ENCODE measurements around the gene P2RX2. TPM values are rescaled to one million over a fixed set of nuclear protein-coding genes. Genes with fewer than 3 reads are reported as not detected.

The P2RX2 gene
- polyA plus RNA-seq, 4 donors: 1.9 to 17.7 TPM; not detected in 2

DNA sequence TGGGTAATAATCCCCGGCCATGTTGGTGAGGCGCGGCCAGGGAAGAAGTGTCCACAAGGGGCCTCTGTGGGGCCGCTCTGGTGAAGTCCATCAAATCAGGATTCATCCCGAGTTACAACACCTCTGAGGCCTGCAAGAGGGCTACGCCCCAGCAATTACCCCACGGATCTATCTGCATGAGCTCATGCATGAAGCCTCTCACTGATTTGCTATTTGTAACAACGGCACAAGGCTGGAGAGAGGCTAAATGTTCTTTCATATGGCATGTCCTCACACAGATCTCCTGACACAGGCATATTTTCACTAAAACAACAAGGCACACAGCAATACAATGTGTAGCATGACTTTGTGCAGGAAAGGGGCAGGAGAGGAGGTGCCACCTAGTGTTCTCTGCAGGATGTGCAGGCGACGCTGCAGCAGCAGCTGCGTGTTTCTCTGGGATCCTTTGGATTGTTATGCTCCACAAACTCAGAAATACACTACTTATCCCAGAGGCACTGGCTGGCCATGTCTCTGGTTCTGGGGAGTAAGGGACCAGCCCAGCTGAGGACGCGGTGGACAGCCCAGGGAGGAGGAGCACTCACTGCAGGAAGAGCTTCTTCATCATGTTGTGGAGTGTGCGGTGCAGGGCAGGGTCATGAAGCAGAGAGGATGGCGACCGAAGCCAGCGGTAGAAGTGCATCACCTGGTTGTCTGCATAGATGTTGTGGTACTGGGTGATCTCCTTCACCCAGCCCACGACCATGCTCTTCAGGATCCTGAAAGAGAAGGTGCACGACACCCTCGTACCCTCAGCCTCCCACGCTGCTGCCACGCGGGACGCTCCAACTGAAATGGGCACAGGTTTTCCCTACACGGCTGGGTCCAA is 20.2 kb downstream of the P2RX2 start:
- no peaks in the 10 kb centered on the region for H3K27me3 ChIP-seq (ENCODE audit: control insufficient read depth in 3 of 3, insufficient read depth in 3 of 3, low read length in 3 of 3)
- FAIRE-seq (no peak), DNase-seq (peak; percentile 28 to 93)
- H3K27ac ChIP-seq (ENCODE audit: low read depth in 1 of 3, low read length in 2 of 3): peak overlapping the region in 1 of 3 donors; percentile 78
- no peak overlapping the region for H3K4me3 ChIP-seq (ENCODE audit: low read depth in 1 of 3, low read length in 3 of 3)
- H3K9me3 ChIP-seq (ENCODE audit: control insufficient read depth in 2 of 2, insufficient read depth in 1 of 2, low read depth in 1 of 2, low read length in 1 of 2): no peaks in the 10 kb centered on the region
- WGBS, 3 donors: 75 to 81% (median 78%) methylated on average over 25 of the region's 25 CpGs
- peaks cover 14 to 89% (median 15%) of the 10 kb centered on the region in 3 donors for H3K36me3 ChIP-seq (ENCODE audit: control insufficient read depth in 3 of 3, insufficient read depth in 2 of 3, low read depth in 1 of 3, low read length in 3 of 3)
- peaks cover 0 to 51% (median 0%) of the 10 kb centered on the region in 3 donors for H3K4me1 ChIP-seq (ENCODE audit: control insufficient read depth in 3 of 3, insufficient read depth in 2 of 3, low read depth in 1 of 3, low read length in 2 of 3)

DNA sequence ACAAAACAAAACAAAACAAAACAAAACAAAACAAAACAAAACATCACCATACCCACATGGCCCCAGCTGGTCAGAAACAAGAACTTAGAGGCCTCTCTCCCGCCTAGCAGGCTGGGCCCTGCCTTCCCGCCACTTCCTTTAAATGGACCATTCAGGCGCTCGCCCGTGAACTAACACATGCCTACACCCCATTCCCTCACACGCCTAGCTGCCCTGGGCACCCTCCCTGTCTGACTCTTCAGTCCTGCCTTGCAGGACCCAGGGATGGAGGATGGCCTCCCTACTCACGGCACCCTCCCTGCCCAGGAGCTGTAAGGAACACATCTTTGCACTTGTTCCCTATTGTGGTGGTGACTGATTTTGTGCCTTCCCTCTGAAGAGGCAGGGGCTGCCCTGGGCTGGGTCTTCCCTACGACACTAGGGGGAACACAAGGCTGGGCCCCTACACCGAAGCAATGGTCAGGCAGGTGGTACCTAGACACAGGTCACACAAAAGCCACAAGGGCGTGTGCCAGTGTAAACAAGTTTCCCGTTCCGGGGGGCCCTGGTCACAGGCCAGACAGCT is 21.5 kb downstream of the P2RX2 start:
- no peak for DNase-seq
- H3K27ac ChIP-seq (ENCODE audit: low read depth in 1 of 3, low read length in 2 of 3): peak overlapping the region in 1 of 3 donors; percentile 78
- H3K4me3 ChIP-seq (ENCODE audit: low read depth in 1 of 3, low read length in 3 of 3): no peak overlapping the region
- FAIRE-seq: no peak
- peaks cover 0 to 51% (median 0%) of the 10 kb centered on the region in 3 donors for H3K4me1 ChIP-seq (ENCODE audit: control insufficient read depth in 3 of 3, insufficient read depth in 2 of 3, low read depth in 1 of 3, low read length in 2 of 3)
- WGBS, 3 donors: 79 to 87% (median 85%) methylated on average over 12 of the region's 12 CpGs
- H3K9me3 ChIP-seq (ENCODE audit: control insufficient read depth in 2 of 2, insufficient read depth in 1 of 2, low read depth in 1 of 2, low read length in 1 of 2): no peaks in the 10 kb centered on the region
- H3K36me3 ChIP-seq (ENCODE audit: control insufficient read depth in 3 of 3, insufficient read depth in 2 of 3, low read depth in 1 of 3, low read length in 3 of 3): peaks cover 12 to 82% (median 15%) of the 10 kb centered on the region in 3 donors
- H3K27me3 ChIP-seq (ENCODE audit: control insufficient read depth in 3 of 3, insufficient read depth in 3 of 3, low read length in 3 of 3): no peaks in the 10 kb centered on the region

- H3K27me3 ChIP-seq (ENCODE audit: control insufficient read depth in 3 of 3, insufficient read depth in 3 of 3, low read length in 3 of 3): no peaks in the 10 kb centered on the region
- DNase-seq (no peak), FAIRE-seq (no peak)
- H3K36me3 ChIP-seq (ENCODE audit: control insufficient read depth in 3 of 3, insufficient read depth in 2 of 3, low read depth in 1 of 3, low read length in 3 of 3): peaks cover 8 to 79% (median 10%) of the 10 kb centered on the region in 3 donors
- no peaks in the 10 kb centered on the region for H3K9me3 ChIP-seq (ENCODE audit: control insufficient read depth in 2 of 2, insufficient read depth in 1 of 2, low read depth in 1 of 2, low read length in 1 of 2)
- H3K4me1 ChIP-seq (ENCODE audit: control insufficient read depth in 3 of 3, insufficient read depth in 2 of 3, low read depth in 1 of 3, low read length in 2 of 3): peaks cover 0 to 51% (median 0%) of the 10 kb centered on the region in 3 donors
- WGBS, 3 donors: 80 to 94% (median 84%) methylated on average over 10 of the region's 10 CpGs
- H3K27ac ChIP-seq (ENCODE audit: low read depth in 1 of 3, low read length in 2 of 3): no peak overlapping the region
- no peak overlapping the region for H3K4me3 ChIP-seq (ENCODE audit: low read depth in 1 of 3, low read length in 3 of 3)
These were observed 22.4 kb downstream of the P2RX2 start for GRCh38 chr12:132640936-132641335.

- 85 to 91% (median 91%) methylated on average over 28 of the region's 28 CpGs for WGBS, 3 donors
- H3K27me3 ChIP-seq (ENCODE audit: control insufficient read depth in 3 of 3, insufficient read depth in 3 of 3, low read length in 3 of 3): no peaks in the 10 kb centered on the region
- H3K9me3 ChIP-seq (ENCODE audit: control insufficient read depth in 2 of 2, insufficient read depth in 1 of 2, low read depth in 1 of 2, low read length in 1 of 2): no peaks in the 10 kb centered on the region
- FAIRE-seq: no peak
- no peak overlapping the region for H3K4me3 ChIP-seq (ENCODE audit: low read depth in 1 of 3, low read length in 3 of 3)
- H3K36me3 ChIP-seq (ENCODE audit: control insufficient read depth in 3 of 3, insufficient read depth in 2 of 3, low read depth in 1 of 3, low read length in 3 of 3): peaks cover 8 to 76% (median 11%) of the 10 kb centered on the region in 3 donors
- DNase-seq: peak in 1 of 2 donors; percentile 74
- H3K4me1 ChIP-seq (ENCODE audit: control insufficient read depth in 3 of 3, insufficient read depth in 2 of 3, low read depth in 1 of 3, low read length in 2 of 3): peaks cover 0 to 51% (median 0%) of the 10 kb centered on the region in 3 donors
- peak overlapping the region in 1 of 3 donors; percentile 28 for H3K27ac ChIP-seq (ENCODE audit: low read depth in 1 of 3, low read length in 2 of 3)
These were observed 23.5 kb downstream of the P2RX2 start for GRCh38 chr12:132641811-132642650.

GRCh38 chr12:132642846-132643835 is 24.6 kb downstream of the P2RX2 start:
- H3K9me3 ChIP-seq (ENCODE audit: control insufficient read depth in 2 of 2, insufficient read depth in 1 of 2, low read depth in 1 of 2, low read length in 1 of 2): no peaks in the 10 kb centered on the region
- no peaks in the 10 kb centered on the region for H3K27me3 ChIP-seq (ENCODE audit: control insufficient read depth in 3 of 3, insufficient read depth in 3 of 3, low read length in 3 of 3)
- H3K36me3 ChIP-seq (ENCODE audit: control insufficient read depth in 3 of 3, insufficient read depth in 2 of 3, low read depth in 1 of 3, low read length in 3 of 3): peaks cover 4 to 74% (median 6%) of the 10 kb centered on the region in 3 donors
- FAIRE-seq (no peak), DNase-seq (no peak)
- H3K4me3 ChIP-seq (ENCODE audit: low read depth in 1 of 3, low read length in 3 of 3): no peak overlapping the region
- H3K4me1 ChIP-seq (ENCODE audit: control insufficient read depth in 3 of 3, insufficient read depth in 2 of 3, low read depth in 1 of 3, low read length in 2 of 3): peaks cover 0 to 44% (median 0%) of the 10 kb centered on the region in 3 donors
- 95 to 97% (median 97%) methylated on average over 30 of the region's 30 CpGs for WGBS, 3 donors
- H3K27ac ChIP-seq (ENCODE audit: low read depth in 1 of 3, low read length in 2 of 3): no peak overlapping the region

- Histone ChIP-seq H3K27me3 (ENCODE audit: control insufficient read depth in 3 of 3, insufficient read depth in 3 of 3, low read length in 3 of 3) (no peaks in the 10 kb centered on the region), H3K27ac (ENCODE audit: low read depth in 1 of 3, low read length in 2 of 3) (no peak overlapping the region), H3K4me1 (ENCODE audit: control insufficient read depth in 3 of 3, insufficient read depth in 2 of 3, low read depth in 1 of 3, low read length in 2 of 3) (peaks cover 0 to 9% (median 0%) of the 10 kb centered on the region in 3 donors), H3K9me3 (ENCODE audit: control insufficient read depth in 2 of 2, insufficient read depth in 1 of 2, low read depth in 1 of 2, low read length in 1 of 2) (no peaks in the 10 kb centered on the region), H3K36me3 (ENCODE audit: control insufficient read depth in 3 of 3, insufficient read depth in 2 of 3, low read depth in 1 of 3, low read length in 3 of 3) (peaks cover 8 to 73% (median 14%) of the 10 kb centered on the region in 3 donors), H3K4me3 (ENCODE audit: low read depth in 1 of 3, low read length in 3 of 3) (no peak overlapping the region)
- WGBS, 3 donors: 86 to 91% (median 89%) methylated on average over 7 of the region's 7 CpGs
- DNase-seq: no peak
- FAIRE-seq: no peak
These were observed 28.3 kb downstream of the P2RX2 start for GRCh38 chr12:132646850-132647249.

DNA sequence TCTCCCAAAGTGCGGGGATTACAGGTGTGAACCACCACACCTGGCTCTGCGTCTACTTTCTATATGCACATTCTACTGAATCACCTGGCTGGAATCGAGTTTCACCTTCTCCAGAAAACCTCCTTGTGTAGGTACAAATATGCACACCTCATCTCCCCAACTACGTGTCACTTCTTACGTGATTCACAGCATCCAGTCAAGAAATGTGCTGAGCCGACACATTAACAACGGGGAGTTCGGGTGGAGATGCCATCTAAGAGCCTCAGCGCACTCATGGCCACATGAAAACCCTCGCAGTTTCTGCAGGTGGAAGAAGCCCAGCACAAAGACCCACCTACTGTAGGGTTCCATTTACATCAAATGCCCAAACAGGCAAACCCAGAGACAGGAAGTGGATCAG is 29.3 kb downstream of the P2RX2 start:
- Histone ChIP-seq H3K36me3 (ENCODE audit: control insufficient read depth in 3 of 3, insufficient read depth in 2 of 3, low read depth in 1 of 3, low read length in 3 of 3) (peaks cover 10 to 69% (median 11%) of the 10 kb centered on the region in 3 donors), H3K27ac (ENCODE audit: low read depth in 1 of 3, low read length in 2 of 3) (no peak overlapping the region), H3K4me1 (ENCODE audit: control insufficient read depth in 3 of 3, insufficient read depth in 2 of 3, low read depth in 1 of 3, low read length in 2 of 3) (no peaks in the 10 kb centered on the region), H3K27me3 (ENCODE audit: control insufficient read depth in 3 of 3, insufficient read depth in 3 of 3, low read length in 3 of 3) (no peaks in the 10 kb centered on the region), H3K9me3 (ENCODE audit: control insufficient read depth in 2 of 2, insufficient read depth in 1 of 2, low read depth in 1 of 2, low read length in 1 of 2) (no peaks in the 10 kb centered on the region), H3K4me3 (ENCODE audit: low read depth in 1 of 3, low read length in 3 of 3) (no peak overlapping the region)
- FAIRE-seq (no peak), DNase-seq (no peak)
- 94 to 96% (median 94%) methylated on average over 10 of the region's 10 CpGs for WGBS, 3 donors
